Smooth muscle cell (in vitro differentiated cells): ENCODE measurements around the gene NRAS. TPM values are rescaled to one million over a fixed set of nuclear protein-coding genes. Genes with fewer than 3 reads are reported as not detected.

Experiments
- DNase-seq: peaks from one replicate; lab custom pipeline; 2025; ENCODE audit not compliant: unreplicated experiment; lab: John Stamatoyannopoulos, UW
- H2AFZ ChIP-seq: fragments of 200-600 bp; sonication (generic); 2 replicates; pipeline ENCODE4 v1.6.0; 2016; ENCODE audit warnings: antibody characterized with exemption, low read depth, mild to moderate bottlenecking
- H3F3A ChIP-seq: fragments of 200-600 bp; sonication (generic); 2 replicates; pipeline ENCODE4 v1.6.0; 2017; ENCODE audit warnings: antibody characterized with exemption, low read depth
- H3K27ac ChIP-seq: fragments of 200-600 bp; sonication (generic); 2 replicates; pipeline ENCODE4 v1.5.1; 2016; ENCODE audit warnings: low read depth, mild to moderate bottlenecking
- H3K27me3 ChIP-seq: fragments of 200-600 bp; sonication (generic); 2 replicates; pipeline ENCODE4 v1.6.1; 2016; ENCODE audit warnings: low read depth, mild to moderate bottlenecking
- H3K36me3 ChIP-seq: fragments of 200-600 bp; sonication (generic); 2 replicates; pipeline ENCODE4 v1.5.1; 2016; ENCODE audit warnings: low read depth
- H3K4me1 ChIP-seq: fragments of 200-600 bp; sonication (generic); 2 replicates; pipeline ENCODE4 v1.5.1; 2016; ENCODE audit warnings: low read depth
- H3K4me2 ChIP-seq: fragments of 200-600 bp; sonication (generic); 2 replicates; pipeline ENCODE4 v1.6.0; 2016; ENCODE audit warnings: mild to moderate bottlenecking
- H3K4me3 ChIP-seq: fragments of 200-600 bp; sonication (generic); 2 replicates; pipeline ENCODE4 v1.5.1; 2016; ENCODE audit warnings: mild to moderate bottlenecking
- H3K79me2 ChIP-seq: fragments of 200-600 bp; sonication (generic); 2 replicates; pipeline ENCODE4 v1.6.0; 2016; ENCODE audit warnings: low read depth, mild to moderate bottlenecking
- H3K9ac ChIP-seq: fragments of 200-600 bp; sonication (generic); 2 replicates; pipeline ENCODE4 v1.6.0; 2016; ENCODE audit warnings: low read depth
- H3K9me3 ChIP-seq: fragments of 200-600 bp; sonication (generic); replicated peaks from 2 replicates; pipeline ENCODE4 v1.5.1; 2016; ENCODE audit warnings: low read depth
- H4K20me1 ChIP-seq: fragments of 200-600 bp; sonication (generic); 2 replicates; pipeline ENCODE4 v1.6.0; 2016; ENCODE audit warnings: low read depth
- CTCF ChIP-seq: fragments of 200-600 bp; sonication (generic); IDR thresholded peaks from 2 replicates; pipeline ENCODE4 v1.5.1; 2017; ENCODE audit warnings: borderline replicate concordance, mild to moderate bottlenecking, antibody characterized with exemption; ENCODE audit not compliant: insufficient read depth, poor library complexity, severe bottlenecking
- WGBS: methylation state at CpG from one replicate; pipeline ENCODE4 v1.1.7; 2016; ENCODE audit warnings: low lambda C conversion rate; 5-methylcytosine and 5-hydroxymethylcytosine counted together
- polyA plus RNA-seq: library from polyadenylated mRNA; unstranded; fragments of >200 nt; fragmentation: Nextera tagmentation; extraction: Ambion mirVana; gene quantifications from 2 replicates; pipeline ENCODE4 v1.2.1, GENCODE V29; 2016
- total RNA-seq: library from RNA; depleted of rRNA; stranded (reverse); fragments of >200 nt; gene quantifications from 2 replicates; pipeline ENCODE4 v1.2.3, GENCODE V29; 2014

NRAS gene
- total and polyA plus RNA-seq, 2 experiments from 2014 or later: 37.0 to 84.7 TPM

- Histone ChIP-seq H3K4me1 (no peaks in the 10 kb centered on the region), H3F3A (no peaks in the 10 kb centered on the region), H3K9ac (peak within 1 kb of the TSS; percentile 89), H3K27ac (peak within 1 kb of the TSS; percentile 93), H3K79me2 (peaks cover 9% of the 10 kb centered on the region), H3K27me3 (peaks cover 4% of the 10 kb centered on the region), H3K9me3 (no peaks in the 10 kb centered on the region), H3K4me3 (peak within 1 kb of the TSS; percentile 69), H3K36me3 (no peaks in the 10 kb centered on the region), H2AFZ (peak within 1 kb of the TSS; percentile 92), H4K20me1 (no peaks in the 10 kb centered on the region), H3K4me2 (peak within 1 kb of the TSS; percentile 87)
- TF ChIP-seq CTCF: no peak
- under 1% methylated on average over 50 of the region's 50 CpGs for WGBS
- DNase-seq: no peak
Measured at GRCh38 chr1:114669562-114670082, 46.9 kb downstream of the NRAS start, which contains the start of gene DENND2C. DENND2C (minus strand) TSS chr1:114670049; CDS start chr1:114625984, 44,065 bp downstream.

- no peaks in the 10 kb centered on the region for H4K20me1 ChIP-seq
- TF ChIP-seq CTCF: no peak
- H3K4me3 ChIP-seq: peak overlapping the region; percentile 69
- no peak for DNase-seq
- no peaks in the 10 kb centered on the region for H3K36me3 ChIP-seq
- peak overlapping the region; percentile 87 for H3K4me2 ChIP-seq
- H3K27me3 ChIP-seq: peaks cover under 1% of the 10 kb centered on the region
- 46% methylated on average over 13 of the region's 13 CpGs for WGBS
- peak overlapping the region; percentile 92 for H2AFZ ChIP-seq
- no peaks in the 10 kb centered on the region for H3K4me1 ChIP-seq
- peak overlapping the region; percentile 93 for H3K27ac ChIP-seq
- H3K9me3 ChIP-seq: no peaks in the 10 kb centered on the region
- H3K79me2 ChIP-seq: peaks cover 9% of the 10 kb centered on the region
- H3F3A ChIP-seq: no peaks in the 10 kb centered on the region
- H3K9ac ChIP-seq: peak overlapping the region; percentile 89
Measured at GRCh38 chr1:114668784-114669561, 47.6 kb downstream of the NRAS start.

- H3K27me3 ChIP-seq: no peaks in the 10 kb centered on the region
- no peak for DNase-seq
- H3K36me3 ChIP-seq: no peaks in the 10 kb centered on the region
- H3K27ac ChIP-seq: no peak overlapping the region
- no peaks in the 10 kb centered on the region for H3K4me1 ChIP-seq
- peak overlapping the region; percentile 69 for H3K4me3 ChIP-seq
- H4K20me1 ChIP-seq: no peaks in the 10 kb centered on the region
- peak overlapping the region; percentile 87 for H3K4me2 ChIP-seq
- no peaks in the 10 kb centered on the region for H3F3A ChIP-seq
- no peak for TF ChIP-seq CTCF
- H3K9me3 ChIP-seq: no peaks in the 10 kb centered on the region
- no peak overlapping the region for H2AFZ ChIP-seq
- 83% methylated on average over 4 of the region's 4 CpGs for WGBS
- peak overlapping the region; percentile 89 for H3K9ac ChIP-seq
- peaks cover 9% of the 10 kb centered on the region for H3K79me2 ChIP-seq
Measured at GRCh38 chr1:114668373-114668772, 48.2 kb downstream of the NRAS start.
